Mucosa of rectum (tissue), 2 donors: ENCODE data around the gene ENTPD7.
"Not testable (repeated sequence)": the region's sequence is repeated elsewhere in the genome, so short reads cannot be mapped to it uniquely, and the experiment has no call there.

Experiments
- H3K27ac ChIP-seq, 2 donors: one replicate each; pipeline ENCODE4 v1.7.0; 2013; ENCODE audit warnings: inconsistent platforms in 2 of 2, low read depth in 2 of 2, low read length in 2 of 2
- H3K27me3 ChIP-seq, 2 donors: one replicate each; pipeline ENCODE4 v1.7.0; 2013; ENCODE audit warnings: low read length in 2 of 2; ENCODE audit not compliant: control insufficient read depth in 2 of 2, insufficient read depth in 2 of 2
- H3K36me3 ChIP-seq, 2 donors: one replicate each; pipeline ENCODE4 v1.7.0; 2013; ENCODE audit warnings: low read length in 2 of 2; ENCODE audit not compliant: control insufficient read depth in 2 of 2, insufficient read depth in 2 of 2
- H3K4me1 ChIP-seq, 2 donors: one replicate each; pipeline ENCODE4 v1.7.0; 2013; ENCODE audit warnings: low read length in 2 of 2, mild to moderate bottlenecking in 1 of 2; ENCODE audit not compliant: control insufficient read depth in 2 of 2, insufficient read depth in 2 of 2
- H3K4me3 ChIP-seq, 2 donors: one replicate each; pipeline ENCODE4 v1.7.0; 2013; ENCODE audit warnings: low read length in 2 of 2
- H3K9ac ChIP-seq, 2 donors: one replicate each; pipeline ENCODE4 v1.7.0; 2013; ENCODE audit warnings: low read length in 2 of 2, low read depth in 1 of 2, mild to moderate bottlenecking in 1 of 2
- H3K9me3 ChIP-seq, 2 donors: one replicate each; pipeline ENCODE4 v1.7.0; 2013; ENCODE audit warnings: low read length in 2 of 2; ENCODE audit not compliant: control insufficient read depth in 2 of 2
- donor health status: healthy.
- donor health status: Normal muscosa, but diverticular disease.

Gene ENTPD7

GRCh38 chr10:99714446-99714845 is 55.1 kb downstream of the ENTPD7 start:
- H3K9ac ChIP-seq: no peak overlapping the region
- H3K4me1 ChIP-seq: no peaks in the 10 kb centered on the region
- H3K9me3 ChIP-seq: no peaks in the 10 kb centered on the region
- peaks cover 45 to 53% of the 10 kb centered on the region in 2 donors for H3K36me3 ChIP-seq
- H3K27ac ChIP-seq: no peak overlapping the region
- no peak overlapping the region for H3K4me3 ChIP-seq
- H3K27me3 ChIP-seq: no peaks in the 10 kb centered on the region

- no peaks in the 10 kb centered on the region for H3K4me1 ChIP-seq
These were observed 61.1 kb downstream of the ENTPD7 start for GRCh38 chr10:99720387-99720786.

GRCh38 chr10:99730026-99730425 is 70.7 kb downstream of the ENTPD7 start:
- Histone ChIP-seq H3K9me3 (no peaks in the 10 kb centered on the region), H3K27me3 (no peaks in the 10 kb centered on the region), H3K36me3 (peaks cover 15 to 16% of the 10 kb centered on the region in 2 donors), H3K4me3 (no peak overlapping the region), H3K4me1 (peaks cover 5 to 6% of the 10 kb centered on the region in 2 donors), H3K9ac (no peak overlapping the region), H3K27ac (no peak overlapping the region)

More at GRCh38 chr10:99720387-99720786, 61.1 kb downstream of the ENTPD7 start:
- H3K27me3 ChIP-seq: no peaks in the 10 kb centered on the region
- no peak overlapping the region for H3K4me3 ChIP-seq
- no peak overlapping the region for H3K27ac ChIP-seq
- H3K36me3 ChIP-seq: peaks cover 55 to 66% of the 10 kb centered on the region in 2 donors
- H3K9me3 ChIP-seq: no peaks in the 10 kb centered on the region
- no peak overlapping the region for H3K9ac ChIP-seq

- H3K27ac ChIP-seq: peak overlapping the region; percentile 94 to 96
- H3K36me3 ChIP-seq: peaks cover 6 to 12% of the 10 kb centered on the region in 2 donors
- peak overlapping the region; percentile 99 to 100 for H3K4me3 ChIP-seq
- H3K9ac ChIP-seq: peak overlapping the region; percentile 93 to 99
- no peaks in the 10 kb centered on the region for H3K9me3 ChIP-seq
- H3K4me1 ChIP-seq: peaks cover 5 to 6% of the 10 kb centered on the region in 2 donors
- no peaks in the 10 kb centered on the region for H3K27me3 ChIP-seq
These were observed 72.2 kb downstream of the ENTPD7 start for GRCh38 chr10:99731306-99732032.

GRCh38 chr10:99732033-99732842 is 72.9 kb downstream of the ENTPD7 start, which contains the start of the genes COX15 and CUTC:
TSS of gene COX15 (minus strand) at chr10:99732127. CDS start at chr10:99732049, 78 bp downstream.
TSS of gene CUTC (plus strand) at chr10:99732234. CDS start at chr10:99732349, 115 bp downstream.
- peak within 1 kb of the TSS; percentile 99 to 100 for H3K4me3 ChIP-seq
- peak within 1 kb of the TSS; percentile 94 to 96 for H3K27ac ChIP-seq
- no peaks in the 10 kb centered on the region for H3K9me3 ChIP-seq
- peaks cover 8% of the 10 kb centered on the region in 2 donors for H3K36me3 ChIP-seq
- H3K9ac ChIP-seq: peak within 1 kb of the TSS; percentile 93 to 99
- peaks cover 5 to 6% of the 10 kb centered on the region in 2 donors for H3K4me1 ChIP-seq
- no peaks in the 10 kb centered on the region for H3K27me3 ChIP-seq

GRCh38 chr10:99733366-99733765 is 74.1 kb downstream of the ENTPD7 start:
- peaks cover 5 to 6% of the 10 kb centered on the region in 2 donors for H3K4me1 ChIP-seq
- peak overlapping the region in 1 of 2 donors; percentile 31 for H3K9ac ChIP-seq
- peaks cover 3 to 11% of the 10 kb centered on the region in 2 donors for H3K36me3 ChIP-seq
- H3K27me3 ChIP-seq: no peaks in the 10 kb centered on the region
- no peaks in the 10 kb centered on the region for H3K9me3 ChIP-seq
- H3K4me3 ChIP-seq: peak overlapping the region; percentile 11 to 35
- no peak overlapping the region for H3K27ac ChIP-seq

GRCh38 chr10:99734111-99734510 is 74.8 kb downstream of the ENTPD7 start:
- not testable (repeated sequence) for H3K9ac ChIP-seq, H3K9me3 ChIP-seq, H3K27me3 ChIP-seq, H3K4me1 ChIP-seq, H3K4me3 ChIP-seq, H3K27ac ChIP-seq
- peaks cover 3 to 14% of the 10 kb centered on the region in 2 donors for H3K36me3 ChIP-seq

- no peak overlapping the region for H3K9ac ChIP-seq
- H3K27me3 ChIP-seq: no peaks in the 10 kb centered on the region
- no peak overlapping the region for H3K27ac ChIP-seq
- no peak overlapping the region for H3K4me3 ChIP-seq
- no peaks in the 10 kb centered on the region for H3K4me1 ChIP-seq
- peaks cover 0 to 4% of the 10 kb centered on the region in 2 donors for H3K9me3 ChIP-seq
- H3K36me3 ChIP-seq: peaks cover 36 to 62% of the 10 kb centered on the region in 2 donors
These were observed 81.0 kb downstream of the ENTPD7 start for GRCh38 chr10:99740260-99740659.

GRCh38 chr10:99740933-99741559 is 81.7 kb downstream of the ENTPD7 start:
- Histone ChIP-seq H3K27me3 (no peaks in the 10 kb centered on the region), H3K4me3 (no peak overlapping the region), H3K36me3 (peaks cover 39 to 64% of the 10 kb centered on the region in 2 donors), H3K9me3 (peaks cover 0 to 4% of the 10 kb centered on the region in 2 donors), H3K9ac (no peak overlapping the region), H3K27ac (no peak overlapping the region), H3K4me1 (no peaks in the 10 kb centered on the region)
